IMR-90 (cell line): ENCODE results near the gene PTPRK. TPM values are rescaled to one million over a fixed set of nuclear protein-coding genes. Genes with fewer than 3 reads are reported as not detected.

ENCODE experiments used
- ATAC-seq: fragments of 200-7000 bp; cut with Tn5 transposase; 2 replicates; pipeline ENCODE4 v1.9.1; 2020; ENCODE audit warnings: low read depth, mild to moderate bottlenecking, moderate library complexity
- BruUV-seq: library from RNA; stranded (reverse); fragments of 400-500 nt; replicated peaks from 2 replicates; lab custom pipeline; 2021; lab: Mats Ljungman, UMichigan
- CTCF ChIA-PET: fragments of 300-600 bp; formaldehyde crosslinking; extraction: SDS; loops from one replicate; lab custom pipeline; 2021; ENCODE audit warnings: antibody characterized with exemption; lab: Yijun Ruan, JAX
- POLR2A ChIA-PET: fragments of 300-600 bp; sonication (Branson Sonifier 250); formaldehyde crosslinking; loops from one replicate; lab custom pipeline; 2022; ENCODE audit warnings: antibody characterized with exemption; ENCODE audit not compliant: unreplicated experiment; lab: Charles Lee
- DNase-seq: peaks from one replicate; pipeline ENCODE4 v3.0.0; 2013
- H2AFZ ChIP-seq: replicated peaks from 2 replicates; pipeline ENCODE3; 2013; ENCODE audit warnings: low read length, mild to moderate bottlenecking; ENCODE audit not compliant: poor library complexity
- H2AK5ac ChIP-seq: 2 replicates; pipeline ENCODE4 v1.6.1; 2013; ENCODE audit warnings: low read depth, low read length, inconsistent platforms
- H2AK9ac ChIP-seq: replicated peaks from 2 replicates; pipeline ENCODE3; 2013; ENCODE audit warnings: mild to moderate bottlenecking, low read depth, low read length, moderate library complexity; ENCODE audit not compliant: poor library complexity
- H2BK120ac ChIP-seq: 2 replicates; pipeline ENCODE4 v1.6.1; 2013; ENCODE audit warnings: low read depth, low read length, inconsistent platforms
- H2BK15ac ChIP-seq: 3 replicates; pipeline ENCODE4 v1.6.1; 2013; ENCODE audit warnings: low read depth, low read length, inconsistent platforms
- H2BK20ac ChIP-seq: 2 replicates; pipeline ENCODE4 v1.6.1; 2013; ENCODE audit warnings: low read depth, mild to moderate bottlenecking, inconsistent platforms, low read length, moderate library complexity
- H2BK5ac ChIP-seq: 2 replicates; pipeline ENCODE4 v1.6.1; 2013; ENCODE audit warnings: mild to moderate bottlenecking, low read depth, low read length, inconsistent platforms; ENCODE audit not compliant: poor library complexity, severe bottlenecking
- H3K14ac ChIP-seq: replicated peaks from 2 replicates; pipeline ENCODE4 v1.6.1; 2013; ENCODE audit warnings: low read depth, low read length, inconsistent platforms
- H3K18ac ChIP-seq: 2 replicates; pipeline ENCODE4 v1.6.1; 2013; ENCODE audit warnings: low read depth, low read length, control low read depth
- H3K23ac ChIP-seq: 2 replicates; pipeline ENCODE4 v1.6.1; 2013; ENCODE audit warnings: low read depth, low read length, inconsistent platforms
- H3K27ac ChIP-seq: 2 replicates; pipeline ENCODE4 v1.5.1; 2013; ENCODE audit warnings: mild to moderate bottlenecking, control low read depth, low read length; ENCODE audit not compliant: insufficient read depth
- H3K27me3 ChIP-seq: 2 replicates; pipeline ENCODE4 v1.6.1; 2013; ENCODE audit warnings: low read length; ENCODE audit not compliant: control insufficient read depth, insufficient read depth
- H3K36me3 ChIP-seq: 2 replicates; pipeline ENCODE4 v1.6.1; 2013; ENCODE audit warnings: low read length, mixed read lengths; ENCODE audit not compliant: control insufficient read depth, insufficient read depth
- H3K4ac ChIP-seq: 2 replicates; pipeline ENCODE4 v1.6.1; 2013; ENCODE audit warnings: low read depth, low read length, inconsistent platforms
- H3K4me1 ChIP-seq: 2 replicates; pipeline ENCODE4 v1.6.1; 2013; ENCODE audit warnings: low read length, mixed read lengths; ENCODE audit not compliant: control insufficient read depth, insufficient read depth
- H3K4me2 ChIP-seq: 2 replicates; pipeline ENCODE4 v1.6.1; 2013; ENCODE audit warnings: low read depth, mild to moderate bottlenecking, control low read depth, low read length, moderate library complexity
- H3K4me3 ChIP-seq: 2 replicates; pipeline ENCODE4 v1.5.1; 2013; ENCODE audit warnings: low read depth, mild to moderate bottlenecking, control low read depth, low read length, moderate library complexity; ENCODE audit not compliant: insufficient read depth
- H3K56ac ChIP-seq: 2 replicates; pipeline ENCODE4 v1.6.1; 2013; ENCODE audit warnings: low read length, inconsistent platforms; ENCODE audit not compliant: insufficient read depth; ENCODE audit errors: extremely low read depth
- H3K79me1 ChIP-seq, 2 experiments: 2 replicates each; pipeline ENCODE4 v1.6.1; 2013; ENCODE audit warnings: low read length in 2 of 2, inconsistent platforms in 1 of 2, low read depth in 1 of 2
- H3K9ac ChIP-seq: 2 replicates; pipeline ENCODE4 v1.6.1; 2013; ENCODE audit warnings: low read depth, low read length, control low read depth
- H3K9me1 ChIP-seq: 2 replicates; pipeline ENCODE4 v1.6.1; 2013; ENCODE audit warnings: low read length, inconsistent platforms; ENCODE audit not compliant: insufficient read depth
- H3K9me3 ChIP-seq: 2 replicates; pipeline ENCODE4 v1.6.1; 2013; ENCODE audit warnings: low read length; ENCODE audit not compliant: control insufficient read depth, insufficient read depth
- H4K20me1 ChIP-seq: 2 replicates; pipeline ENCODE4 v1.6.1; 2013; ENCODE audit warnings: low read length, inconsistent platforms; ENCODE audit not compliant: insufficient read depth
- H4K5ac ChIP-seq: 2 replicates; pipeline ENCODE4 v1.6.1; 2013; ENCODE audit warnings: mild to moderate bottlenecking, low read depth, low read length, control low read depth
- H4K8ac ChIP-seq, 2 experiments: 2 replicates each; pipeline ENCODE4 v1.6.1; 2013; ENCODE audit warnings: low read depth in 2 of 2, low read length in 2 of 2, control low read depth in 1 of 2, inconsistent platforms in 1 of 2
- H4K91ac ChIP-seq: 2 replicates; pipeline ENCODE4 v1.6.1; 2013; ENCODE audit warnings: low read depth, low read length, inconsistent platforms; ENCODE audit not compliant: insufficient read depth
- BHLHE40 ChIP-seq: fragments of 150-350 bp; IDR thresholded peaks from 2 replicates; pipeline ENCODE4 v1.6.1; 2016; ENCODE audit warnings: mild to moderate bottlenecking, low read depth, low read length
- CHD1 ChIP-seq: IDR thresholded peaks from 2 replicates; pipeline ENCODE4 v1.6.1; 2012; ENCODE audit warnings: low read depth, low read length, improper control_type of control experiment
- ELK1 ChIP-seq: fragments of 150-350 bp; IDR thresholded peaks from 2 replicates; pipeline ENCODE4 v1.6.1; 2016; ENCODE audit warnings: low read depth, mild to moderate bottlenecking, low read length, moderate library complexity, borderline replicate concordance
- FOS ChIP-seq: fragments of 150-350 bp; IDR thresholded peaks from 2 replicates; pipeline ENCODE4 v1.6.1; 2016; ENCODE audit warnings: low read depth, low read length
- MAFK ChIP-seq: IDR thresholded peaks from 2 replicates; pipeline ENCODE4 v1.6.1; 2012; ENCODE audit warnings: low read depth, low read length, improper control_type of control experiment
- MAZ ChIP-seq: IDR thresholded peaks from 2 replicates; pipeline ENCODE4 v1.6.1; 2012; ENCODE audit warnings: low read depth, mild to moderate bottlenecking, low read length, improper control_type of control experiment, moderate library complexity, borderline replicate concordance
- NFE2L2 ChIP-seq: fragments of 150-350 bp; IDR thresholded peaks from 2 replicates; pipeline ENCODE4 v1.6.1; 2016; ENCODE audit warnings: low read depth, mild to moderate bottlenecking, low read length
- RAD21 ChIP-seq: IDR thresholded peaks from 2 replicates; pipeline ENCODE4 v1.6.1; 2012; ENCODE audit warnings: low read length, improper control_type of control experiment
- RCOR1 ChIP-seq: IDR thresholded peaks from 2 replicates; pipeline ENCODE4 v1.6.1; 2012; ENCODE audit warnings: mild to moderate bottlenecking, low read length, improper control_type of control experiment; ENCODE audit not compliant: insufficient replicate concordance
- SMC3 ChIP-seq: fragments of 150-350 bp; IDR thresholded peaks from 2 replicates; pipeline ENCODE4 v1.6.1; 2016; ENCODE audit warnings: low read depth, mild to moderate bottlenecking, antibody characterized with exemption, low read length, moderate library complexity
- USF2 ChIP-seq: fragments of 150-350 bp; IDR thresholded peaks from 2 replicates; pipeline ENCODE4 v1.6.1; 2017; ENCODE audit warnings: mild to moderate bottlenecking, antibody characterized with exemption, low read length, low read depth
- WGBS, 2 experiments: methylation state at CpG; one replicate each; pipeline versions ENCODE4 v1.1.5 to v1.1.7; 2013; ENCODE audit warnings: missing lambda C conversion rate in 2 of 2; ENCODE audit not compliant: insufficient read length in 1 of 2; ENCODE audit errors: extremely low coverage in 2 of 2; 5-methylcytosine and 5-hydroxymethylcytosine counted together
- dilution Hi-C: fragments of 300-500 bp; cut with HindIII; formaldehyde crosslinking; loops from one replicate; pipeline ENCODE4 v1.14.3; 2018; ENCODE audit warnings: low sequenced_read_pairs; ENCODE audit not compliant: unreplicated experiment
- in situ Hi-C: fragments of 300-500 bp; cut with MboI; formaldehyde crosslinking; loops from 3 replicates; pipeline ENCODE4 v1.14.3; 2019; ENCODE audit warnings: low sequenced_read_pairs, inconsistent platforms, mixed read lengths
- intact Hi-C: fragments of 100-400 bp; cut with micrococcal nuclease; formaldehyde crosslinking; loops from 2 replicates; pipeline ENCODE4 v1.10.0; 2022
- polyA plus RNA-seq, 3 experiments: library from polyadenylated mRNA; depleted of rRNA; stranded (reverse); fragments of >200 nt; gene quantifications; 2 replicates each; pipeline ENCODE4 v1.2.3, GENCODE V29; 2012; ENCODE audit warnings: low replicate concordance in 1 of 3
- total RNA-seq: library from RNA; depleted of rRNA; stranded (reverse); fragments of >200 nt; gene quantifications from 2 replicates; pipeline ENCODE4 v1.2.3, GENCODE V29; 2012

The PTPRK gene
- total and polyA plus RNA-seq, 2 of the 4 experiments (the other 2 are of a cell fraction): 18.0 to 80.8 TPM

- H3K4me3 ChIP-seq: no peak overlapping the region
- in situ Hi-C loops: no loop called here
- no TSS peak for BruUV-seq
Measured at GRCh38 chr6:128164254-128164653, 356.1 kb downstream of the PTPRK start.

More at GRCh38 chr6:128164254-128164653, 356.1 kb downstream of the PTPRK start:
- H3K9ac ChIP-seq: no peak overlapping the region
- H2AFZ ChIP-seq: no peak overlapping the region
- intact Hi-C loops: no loop called here
- no peaks in the 10 kb centered on the region for H3K4me1 ChIP-seq
- H4K20me1 ChIP-seq: peaks cover 5% of the 10 kb centered on the region; the same call in 1 of the 2 replicates
- dilution Hi-C loops: no loop called here
- no peaks in the 10 kb centered on the region for H3K9me3 ChIP-seq
- no peak overlapping the region for H3K56ac ChIP-seq
- H3K27ac ChIP-seq: no peak overlapping the region
- no peak overlapping the region for H2AK9ac ChIP-seq
- H3K9me1 ChIP-seq: no peaks in the 10 kb centered on the region; the same call in 1 of the 2 replicates
- no peak overlapping the region for H4K5ac ChIP-seq
- H4K91ac ChIP-seq: no peak overlapping the region
- H2BK20ac ChIP-seq: no peak overlapping the region
- H3K27me3 ChIP-seq: no peaks in the 10 kb centered on the region
- no peak overlapping the region for H4K8ac ChIP-seq
- ATAC-seq: no peak
- H2BK15ac ChIP-seq: no peak overlapping the region
- no peak overlapping the region for H3K18ac ChIP-seq
- H3K4me2 ChIP-seq: no peak overlapping the region
- TF ChIP-seq RAD21 (no peak), ELK1 (no peak), MAFK (no peak), BHLHE40 (no peak), SMC3 (no peak), FOS (no peak), CHD1 (no peak), MAZ (no peak), USF2 (no peak), NFE2L2 (no peak), RCOR1 (no peak)
- no CpG with 5 or more reads among the region's 1 CpG for WGBS, 2 experiments
- H3K14ac ChIP-seq: no peak overlapping the region
- POLR2A ChIA-PET: no interaction called here
- H3K23ac ChIP-seq: no peak overlapping the region
- no peak for DNase-seq
- CTCF ChIA-PET: no interaction called here
- H3K36me3 ChIP-seq: no peaks in the 10 kb centered on the region
- H2BK5ac ChIP-seq: no peak overlapping the region
- H2BK120ac ChIP-seq: no peak overlapping the region
- H3K4ac ChIP-seq: no peak overlapping the region
- H3K79me1 ChIP-seq: peaks cover 0 to 5% of the 10 kb centered on the region in 2 experiments; a peak in 2 of 4 replicates
- no peak overlapping the region for H2AK5ac ChIP-seq
